Measurements from ENCODE around the gene ADAMTS3.

ADAMTS3 gene

DNA sequence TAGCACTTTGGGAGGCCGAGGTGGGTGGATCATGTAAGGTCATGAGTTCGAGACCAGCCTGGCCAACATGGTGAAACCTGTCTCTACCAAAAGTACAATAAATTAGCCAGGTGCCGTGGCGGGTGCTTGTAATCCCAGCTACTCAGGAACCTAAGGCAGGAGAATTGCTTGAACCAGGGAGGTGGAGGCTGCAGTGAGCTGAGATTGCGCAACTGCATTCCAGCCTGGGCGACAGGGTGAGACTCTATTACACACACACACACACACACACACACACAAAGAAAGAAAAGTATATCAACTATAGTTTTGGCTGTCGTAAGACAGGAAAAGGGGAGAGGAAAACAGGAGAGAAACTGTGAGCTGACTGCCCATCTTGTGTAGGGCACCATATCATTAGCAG is 171.7 kb downstream of the ADAMTS3 start:
- no peaks in the 10 kb centered on the region for H3K9me2 ChIP-seq (replicated peaks; ENCODE audit: low read depth, low read length)
- H2AFZ ChIP-seq (ENCODE audit: low read length), result no peak overlapping the region
- no peak overlapping the region for H3K4me3 ChIP-seq (ENCODE audit: low read length, poor library complexity, severe bottlenecking)
- no peaks in the 10 kb centered on the region for H3K27me3 ChIP-seq (ENCODE audit: insufficient read depth, low read length, poor library complexity, severe bottlenecking)
- H3F3A ChIP-seq (ENCODE audit: low read depth), result no peaks in the 10 kb centered on the region
- no peaks in the 10 kb centered on the region for H3K36me3 ChIP-seq (ENCODE audit: insufficient read depth, low read length)
- H3K4me2 ChIP-seq (ENCODE audit: low read depth, low read length, poor library complexity, severe bottlenecking), result no peak overlapping the region
- TF ChIP-seq EZH2phosphoT487 (IDR thresholded peaks at IDR 0.05; ENCODE audit: borderline replicate concordance), result no peak
- TF ChIP-seq CTCF (conservative IDR thresholded peaks at IDR 0.05; ENCODE audit: low read length), result no peak
- no peaks in the 10 kb centered on the region for H4K20me1 ChIP-seq (ENCODE audit: insufficient read depth, low read length, poor library complexity, severe bottlenecking)
- H3K9ac ChIP-seq (ENCODE audit: low read depth, low read length, poor library complexity, severe bottlenecking), result no peak overlapping the region
- no peaks in the 10 kb centered on the region for H3K79me2 ChIP-seq (ENCODE audit: insufficient read depth, low read length)
- no peaks in the 10 kb centered on the region for H3K9me3 ChIP-seq (ENCODE audit: insufficient read depth, low read depth, low read length)
- H3K4me1 ChIP-seq (ENCODE audit: insufficient read depth, low read length, poor library complexity, severe bottlenecking), result no peaks in the 10 kb centered on the region

DNA sequence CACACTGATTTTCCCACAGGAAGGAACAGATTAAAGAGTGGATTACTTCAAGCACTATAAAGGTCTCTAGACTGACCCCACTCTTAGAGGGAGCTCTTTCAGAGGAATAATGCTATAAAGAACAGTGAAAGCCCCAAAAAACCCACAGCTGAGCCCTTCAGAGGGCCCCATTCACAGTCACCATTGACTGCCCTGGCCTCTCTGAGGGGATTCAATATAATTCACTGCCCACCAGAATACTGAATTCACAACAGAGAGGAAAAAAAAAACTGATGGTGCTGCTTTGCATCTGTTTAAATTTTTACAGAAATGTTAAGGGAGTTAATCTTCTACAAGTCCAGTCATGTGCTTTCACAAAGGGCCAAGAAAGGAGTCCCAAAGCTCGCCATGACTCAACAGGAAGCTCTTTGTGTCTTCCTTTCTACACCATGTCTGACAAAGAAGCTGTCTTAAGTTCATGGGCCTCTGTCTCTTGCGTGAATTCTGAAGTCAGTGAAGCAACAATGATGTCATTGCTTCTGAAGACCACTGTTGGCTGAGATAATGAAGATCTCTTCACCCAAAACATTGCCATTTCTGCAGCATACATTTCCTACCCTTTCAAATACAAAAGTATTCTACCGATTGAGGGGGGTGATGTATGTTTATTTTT is 174.9 kb downstream of the ADAMTS3 start:
- Histone ChIP-seq H3K36me3 (ENCODE audit: insufficient read depth, low read length) (no peaks in the 10 kb centered on the region), H3K4me1 (ENCODE audit: insufficient read depth, low read length, poor library complexity, severe bottlenecking) (no peaks in the 10 kb centered on the region), H4K20me1 (ENCODE audit: insufficient read depth, low read length, poor library complexity, severe bottlenecking) (no peaks in the 10 kb centered on the region), H3K9me2 (replicated peaks; ENCODE audit: low read depth, low read length) (no peaks in the 10 kb centered on the region), H2AFZ (ENCODE audit: low read length) (no peak overlapping the region), H3K79me2 (ENCODE audit: insufficient read depth, low read length) (no peaks in the 10 kb centered on the region), H3K4me2 (ENCODE audit: low read depth, low read length, poor library complexity, severe bottlenecking) (no peak overlapping the region), H3K9me3 (ENCODE audit: insufficient read depth, low read depth, low read length) (no peaks in the 10 kb centered on the region), H3K9ac (ENCODE audit: low read depth, low read length, poor library complexity, severe bottlenecking) (no peak overlapping the region), H3F3A (ENCODE audit: low read depth) (no peaks in the 10 kb centered on the region), H3K4me3 (ENCODE audit: low read length, poor library complexity, severe bottlenecking) (no peak overlapping the region), H3K27me3 (ENCODE audit: insufficient read depth, low read length, poor library complexity, severe bottlenecking) (no peaks in the 10 kb centered on the region)
- TF ChIP-seq CTCF (conservative IDR thresholded peaks at IDR 0.05; ENCODE audit: low read length) (no peak), EZH2phosphoT487 (IDR thresholded peaks at IDR 0.05; ENCODE audit: borderline replicate concordance) (no peak)

- Histone ChIP-seq H3K36me3 (ENCODE audit: insufficient read depth, low read length) (no peaks in the 10 kb centered on the region), H3K9me3 (ENCODE audit: insufficient read depth, low read depth, low read length) (no peaks in the 10 kb centered on the region), H3K9me2 (replicated peaks; ENCODE audit: low read depth, low read length) (no peaks in the 10 kb centered on the region), H3K4me1 (ENCODE audit: insufficient read depth, low read length, poor library complexity, severe bottlenecking) (no peaks in the 10 kb centered on the region), H4K20me1 (ENCODE audit: insufficient read depth, low read length, poor library complexity, severe bottlenecking) (no peaks in the 10 kb centered on the region), H2AFZ (ENCODE audit: low read length) (no peak overlapping the region), H3K79me2 (ENCODE audit: insufficient read depth, low read length) (no peaks in the 10 kb centered on the region), H3K4me3 (ENCODE audit: low read length, poor library complexity, severe bottlenecking) (no peak overlapping the region), H3K27me3 (ENCODE audit: insufficient read depth, low read length, poor library complexity, severe bottlenecking) (no peaks in the 10 kb centered on the region), H3K4me2 (ENCODE audit: low read depth, low read length, poor library complexity, severe bottlenecking) (no peak overlapping the region), H3K9ac (ENCODE audit: low read depth, low read length, poor library complexity, severe bottlenecking) (no peak overlapping the region), H3F3A (ENCODE audit: low read depth) (no peaks in the 10 kb centered on the region)
- TF ChIP-seq CTCF (conservative IDR thresholded peaks at IDR 0.05; ENCODE audit: low read length) (no peak), EZH2phosphoT487 (IDR thresholded peaks at IDR 0.05; ENCODE audit: borderline replicate concordance) (no peak)
Measured at GRCh38 chr4:72391281-72391680, 177.7 kb downstream of the ADAMTS3 start.
